ENCODE data around the gene DBH. TPM values are rescaled to one million over a fixed set of nuclear protein-coding genes. Genes with fewer than 3 reads are reported as not detected.

The DBH gene
- total RNA-seq, 1 experiment from 2014 or later: not detected

DNA sequence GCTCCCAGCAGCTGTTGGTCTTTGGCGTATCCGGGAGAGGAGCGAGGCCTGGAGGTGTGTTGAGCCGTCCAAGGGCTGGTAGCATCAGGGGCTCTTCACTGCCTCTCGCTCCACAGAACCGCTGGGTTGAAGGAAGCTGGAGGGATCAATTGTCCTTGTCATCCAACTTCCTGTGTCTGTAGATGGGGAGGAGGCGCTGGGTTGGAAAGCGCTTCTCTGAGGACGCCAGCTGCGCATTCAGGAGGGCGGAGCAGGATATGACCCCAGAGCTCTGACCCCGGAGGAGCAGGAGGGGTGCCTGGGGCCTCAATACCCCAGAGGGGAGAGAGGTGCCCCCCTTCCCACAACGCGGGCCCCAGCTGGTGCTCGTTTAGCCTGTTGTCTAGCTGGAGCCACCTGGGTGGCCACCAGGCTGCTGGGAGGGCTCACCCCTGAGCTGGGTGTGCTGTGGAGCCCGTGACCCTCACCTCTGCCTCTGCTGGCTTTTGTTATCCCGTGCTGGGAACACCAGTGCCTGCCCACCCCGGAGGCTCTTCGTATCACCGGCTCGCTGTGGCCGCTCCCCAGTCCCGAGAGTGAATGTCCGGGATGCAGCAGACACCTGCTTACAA is 2.0 kb upstream of the DBH start:
- no peak for DNase-seq (ENCODE audit: low read depth, low spot score)
- CTCF ChIA-PET: no interaction called here
- no peaks in the 10 kb centered on the region for H3K9me2 ChIP-seq (ENCODE audit: insufficient read depth)
- no TSS peak for BruUV-seq (replicated peaks)
- H3K9me3 ChIP-seq (ENCODE audit: control insufficient read depth in 1 of 2, insufficient read depth in 1 of 2, low read depth in 1 of 2, low read length in 2 of 2): no peaks in the 10 kb centered on the region
- RAD21 ChIA-PET (ENCODE audit: low non-redundant PET in 1 of 2, low total read pairs in 2 of 2, uncharacterized antibody in 2 of 2, unreplicated experiment in 2 of 2): no interaction called here
- H3K27me3 ChIP-seq (ENCODE audit: insufficient read depth, low read length): peaks cover 5% of the 10 kb centered on the region; the same call in 1 of the 2 replicates
- TF ChIP-seq TCF7L2 (IDR thresholded peaks at IDR 0.05; ENCODE audit: borderline replicate concordance, extremely low read depth, insufficient read depth, insufficient read length) (no peak), JUND (IDR thresholded peaks at IDR 0.05) (no peak), SIN3A (IDR thresholded peaks at IDR 0.05; ENCODE audit: low read depth) (no peak), EZH2phosphoT487 (IDR thresholded peaks at IDR 0.05; ENCODE audit: borderline replicate concordance) (no peak), YY1 (IDR thresholded peaks at IDR 0.05; ENCODE audit: extremely low read depth, insufficient replicate concordance, low read depth, low read length) (no peak), ELF1 (IDR thresholded peaks at IDR 0.05; ENCODE audit: borderline replicate concordance, low read depth) (no peak), SRF (IDR thresholded peaks at IDR 0.05; ENCODE audit: low read depth) (no peak), ZNF274 (IDR thresholded peaks at IDR 0.05; ENCODE audit: low read depth, low read length) (no peak), ZBTB33 (IDR thresholded peaks at IDR 0.05; ENCODE audit: extremely low read depth, insufficient replicate concordance, low read length) (no peak), POLR2A (IDR thresholded peaks at IDR 0.05; ENCODE audit: borderline replicate concordance, extremely low read depth, insufficient read depth, insufficient read length) (no peak), EGR1 (IDR thresholded peaks at IDR 0.05; ENCODE audit: low read depth) (no peak), SP1 (IDR thresholded peaks at IDR 0.05; ENCODE audit: low read depth) (no peak), CBX3 (IDR thresholded peaks at IDR 0.05; ENCODE audit: low read depth) (no peak), ZFX (IDR thresholded peaks at IDR 0.05) (no peak), EZH2 (IDR thresholded peaks at IDR 0.05) (no peak)
- no peak overlapping the region for H3K9ac ChIP-seq (ENCODE audit: low read length)
- no peaks in the 10 kb centered on the region for H3K36me3 ChIP-seq (ENCODE audit: control insufficient read depth in 1 of 2, insufficient read depth in 2 of 2, low read length in 2 of 2)
- no peak overlapping the region for H3K4me2 ChIP-seq (ENCODE audit: low read length)
- H3K79me2 ChIP-seq (ENCODE audit: insufficient read depth, low read length): no peaks in the 10 kb centered on the region
- POLR2A ChIA-PET: no interaction called here
- H4K20me1 ChIP-seq (ENCODE audit: insufficient read depth): no peaks in the 10 kb centered on the region
- no peak overlapping the region for H3K4me3 ChIP-seq (replicated peaks in 1 of 2; ENCODE audit: low read depth in 1 of 2, low read length in 2 of 2)
- ATAC-seq: no peak
- no peak overlapping the region for H3K27ac ChIP-seq (ENCODE audit: low read depth, low read length)
- intact Hi-C loops (cut with micrococcal nuclease): no loop called here
- H2AFZ ChIP-seq (ENCODE audit: low read depth, low read length, poor library complexity, severe bottlenecking): no peak overlapping the region
- H3K4me1 ChIP-seq (ENCODE audit: control insufficient read depth in 1 of 2, insufficient read depth in 2 of 2, low read length in 2 of 2): no peaks in the 10 kb centered on the region; a peak in 1 of 4 replicates
